Measurements from ENCODE around the gene GRAP2. TPM values are rescaled to one million over a fixed set of nuclear protein-coding genes. Genes with fewer than 3 reads are reported as not detected.

Gene GRAP2
- total RNA-seq, 4 donors from 2014 or later: 0.76 to 11.1 (median 1.1) TPM

GRCh38 chr22:39893526-39893925, 7.4 kb upstream of the GRAP2 start, which contains the start of gene ENTHD1:
Gene ENTHD1 (minus strand): TSS chr22:39893760. CDS start chr22:39887748, 6,012 bp downstream.
- Histone ChIP-seq H3K27ac (no peak within 1 kb of the TSS), H3K27me3 (peaks cover 0 to 4% (median 0%) of the 10 kb centered on the region in 4 donors), H3K4me1 (no peaks in the 10 kb centered on the region), H3K9me3 (no peaks in the 10 kb centered on the region), H3K36me3 (no peaks in the 10 kb centered on the region), H3K4me3 (no peak within 1 kb of the TSS)
- 87 to 92% methylated on average over 4 to 15 of the region's 20 CpGs for WGBS, 2 donors
- TF ChIP-seq POLR2A (IDR thresholded peaks at IDR 0.05) (no peak), CTCF (IDR thresholded peaks at IDR 0.05) (no peak)
- intact Hi-C loops (cut with DNase I): no loop called here
- no peak for DNase-seq

- TF ChIP-seq CTCF (IDR thresholded peaks at IDR 0.05): no peak
- TF ChIP-seq POLR2A (IDR thresholded peaks at IDR 0.05): no peak
- Histone ChIP-seq H3K9me3 (no peaks in the 10 kb centered on the region), H3K4me1 (no peaks in the 10 kb centered on the region), H3K27ac (no peak overlapping the region), H3K27me3 (peaks cover 0 to 4% (median 0%) of the 10 kb centered on the region in 4 donors), H3K36me3 (no peaks in the 10 kb centered on the region), H3K4me3 (no peak overlapping the region)
- DNase-seq: no peak
- intact Hi-C loops (cut with DNase I): no loop called here
- WGBS, 2 donors: 75 to 77% methylated on average over 7 of the region's 7 CpGs
Observed at GRCh38 chr22:39894554-39895092, 6.3 kb upstream of the GRAP2 start.

DNA sequence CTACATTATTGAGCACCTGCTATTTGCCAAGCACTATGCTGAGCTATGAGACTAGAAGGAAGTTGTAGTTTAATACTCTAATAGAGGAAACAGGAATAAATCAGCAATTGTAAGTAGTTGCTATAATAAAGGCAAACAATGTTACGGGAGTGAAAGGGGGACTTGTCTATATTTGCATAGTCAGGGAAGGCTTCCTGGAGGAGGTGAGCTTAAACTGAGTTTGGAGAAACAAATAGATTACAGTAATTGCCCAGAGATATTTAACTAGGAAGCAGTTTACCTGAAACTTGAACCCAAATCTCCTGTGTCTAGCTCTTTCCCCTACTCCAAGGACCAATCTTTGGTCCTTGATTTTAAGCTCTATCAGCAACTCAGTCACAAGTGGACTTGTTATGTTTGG, 5.2 kb upstream of the GRAP2 start:
- H3K4me3 ChIP-seq: no peak overlapping the region
- intact Hi-C loops (cut with DNase I): no loop called here
- no peaks in the 10 kb centered on the region for H3K9me3 ChIP-seq
- H3K27ac ChIP-seq: no peak overlapping the region
- H3K4me1 ChIP-seq: no peaks in the 10 kb centered on the region
- peaks cover 0 to 4% (median 0%) of the 10 kb centered on the region in 4 donors for H3K27me3 ChIP-seq
- WGBS, 2 donors: 75 to 85% methylated on average over 1 of the region's 1 CpG
- no peak for TF ChIP-seq POLR2A (IDR thresholded peaks at IDR 0.05)
- TF ChIP-seq CTCF (IDR thresholded peaks at IDR 0.05): no peak
- DNase-seq: no peak
- H3K36me3 ChIP-seq: no peaks in the 10 kb centered on the region

DNA sequence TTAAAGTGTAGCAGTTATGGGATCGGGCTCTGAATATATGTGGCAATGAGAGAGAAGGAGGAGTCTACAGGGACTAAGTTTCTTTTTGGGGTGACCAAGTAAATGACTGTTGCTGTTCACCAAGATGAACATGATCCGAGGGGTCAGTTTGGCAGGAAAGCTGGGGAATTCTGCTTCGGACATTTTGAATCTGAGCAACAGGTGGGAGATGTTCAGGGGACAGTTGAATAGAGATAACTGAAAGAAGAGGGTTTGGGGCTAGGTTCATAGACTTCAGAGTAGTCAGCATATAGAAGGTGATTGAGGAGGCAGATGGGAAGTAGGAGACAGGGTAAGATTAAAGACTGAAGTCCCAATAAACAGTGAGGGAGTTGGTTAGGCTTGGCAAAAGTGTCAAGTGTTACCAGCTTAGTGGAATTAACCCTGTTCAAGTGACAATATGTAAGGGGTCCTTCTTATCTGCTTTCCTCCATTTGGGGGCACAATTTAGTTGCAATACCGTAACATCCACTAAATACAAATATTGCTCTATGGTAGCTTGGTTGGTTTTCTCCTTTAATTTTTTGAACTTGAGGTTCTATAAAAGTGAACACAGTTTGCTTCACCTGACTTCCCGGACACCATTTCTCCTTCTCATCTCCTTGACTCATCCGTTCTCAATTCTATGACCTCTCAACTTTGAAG, 4.4 kb upstream of the GRAP2 start:
- Histone ChIP-seq H3K4me3 (no peak overlapping the region), H3K36me3 (no peaks in the 10 kb centered on the region), H3K27me3 (peaks cover 0 to 4% (median 0%) of the 10 kb centered on the region in 4 donors), H3K4me1 (no peaks in the 10 kb centered on the region), H3K27ac (no peak overlapping the region), H3K9me3 (no peaks in the 10 kb centered on the region)
- no peak for DNase-seq
- 82 to 89% methylated on average over 6 of the region's 6 CpGs for WGBS, 2 donors
- intact Hi-C loops (cut with DNase I): no loop called here
- TF ChIP-seq POLR2A (IDR thresholded peaks at IDR 0.05): no peak
- no peak for TF ChIP-seq CTCF (IDR thresholded peaks at IDR 0.05)

- Histone ChIP-seq H3K27ac (no peak overlapping the region), H3K27me3 (peaks cover 0 to 4% (median 0%) of the 10 kb centered on the region in 4 donors), H3K36me3 (no peaks in the 10 kb centered on the region), H3K4me3 (no peak overlapping the region), H3K9me3 (no peaks in the 10 kb centered on the region), H3K4me1 (no peaks in the 10 kb centered on the region)
- DNase-seq: no peak
- TF ChIP-seq POLR2A (IDR thresholded peaks at IDR 0.05) (no peak), CTCF (IDR thresholded peaks at IDR 0.05) (no peak)
- 40 to 61% methylated on average over 3 of the region's 3 CpGs for WGBS, 2 donors
- intact Hi-C loops (cut with DNase I): no loop called here
Observed at GRCh38 chr22:39897841-39898240, 3.0 kb upstream of the GRAP2 start.
